ENCODE results near the gene OLFM4. TPM values are rescaled to one million over a fixed set of nuclear protein-coding genes. Genes with fewer than 3 reads are reported as not detected.
A peak's percentile ranks its signal among the peaks of the same experiment; 100 is the strongest.

Gene OLFM4
- total RNA-seq, 2 donors from 2014 or later, result 489 to 1,049 TPM

DNA sequence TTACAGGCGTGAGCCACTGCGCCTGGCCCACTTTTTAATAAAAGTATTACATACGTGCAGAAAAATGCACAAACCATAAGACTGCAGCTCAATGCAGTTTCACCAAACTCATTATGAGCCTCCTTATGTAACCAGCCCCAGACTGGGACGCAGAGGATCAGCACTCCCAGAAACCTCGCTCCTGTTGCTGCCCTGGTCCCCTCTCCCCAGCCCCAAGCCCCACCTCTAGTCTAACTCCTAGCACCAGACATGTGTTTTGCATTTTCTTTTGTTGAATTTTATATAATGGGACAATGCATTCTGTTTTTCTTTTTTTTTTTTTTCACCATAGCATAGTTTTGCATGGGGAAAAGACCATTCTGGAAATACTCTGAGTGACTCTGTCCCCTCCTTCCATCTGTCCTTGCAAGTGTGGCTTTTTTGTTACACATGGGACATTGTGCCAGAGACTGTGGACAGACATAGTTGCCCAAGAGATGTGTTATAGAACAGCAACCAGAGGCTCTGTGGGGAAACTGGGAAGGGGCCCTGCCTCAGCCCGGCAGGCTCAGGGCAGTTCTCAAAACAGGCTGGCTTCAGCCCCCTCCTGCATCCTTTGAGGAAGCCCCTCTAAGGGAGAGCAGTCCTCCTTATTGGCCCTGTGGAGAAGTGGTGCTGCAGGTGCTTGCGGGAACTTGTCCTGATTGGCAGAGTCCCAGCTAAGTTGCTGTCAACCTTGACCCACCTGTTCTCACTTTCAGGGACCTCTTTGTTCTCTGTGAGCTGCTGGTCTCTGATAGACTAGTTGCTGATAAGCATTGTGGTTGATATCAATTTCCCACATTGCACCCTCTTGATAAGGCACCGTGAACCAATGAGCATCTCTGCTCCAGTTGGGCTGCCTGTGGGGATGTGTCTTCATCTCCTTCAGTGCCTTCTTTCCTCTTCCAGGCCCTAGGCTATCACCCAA is 13.8 kb upstream of the OLFM4 start:
- TF ChIP-seq, protein P1, sequence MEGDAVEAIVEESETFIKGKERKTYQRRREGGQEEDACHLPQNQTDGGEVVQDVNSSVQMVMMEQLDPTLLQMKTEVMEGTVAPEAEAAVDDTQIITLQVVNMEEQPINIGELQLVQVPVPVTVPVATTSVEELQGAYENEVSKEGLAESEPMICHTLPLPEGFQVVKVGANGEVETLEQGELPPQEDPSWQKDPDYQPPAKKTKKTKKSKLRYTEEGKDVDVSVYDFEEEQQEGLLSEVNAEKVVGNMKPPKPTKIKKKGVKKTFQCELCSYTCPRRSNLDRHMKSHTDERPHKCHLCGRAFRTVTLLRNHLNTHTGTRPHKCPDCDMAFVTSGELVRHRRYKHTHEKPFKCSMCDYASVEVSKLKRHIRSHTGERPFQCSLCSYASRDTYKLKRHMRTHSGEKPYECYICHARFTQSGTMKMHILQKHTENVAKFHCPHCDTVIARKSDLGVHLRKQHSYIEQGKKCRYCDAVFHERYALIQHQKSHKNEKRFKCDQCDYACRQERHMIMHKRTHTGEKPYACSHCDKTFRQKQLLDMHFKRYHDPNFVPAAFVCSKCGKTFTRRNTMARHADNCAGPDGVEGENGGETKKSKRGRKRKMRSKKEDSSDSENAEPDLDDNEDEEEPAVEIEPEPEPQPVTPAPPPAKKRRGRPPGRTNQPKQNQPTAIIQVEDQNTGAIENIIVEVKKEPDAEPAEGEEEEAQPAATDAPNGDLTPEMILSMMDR (IDR thresholded peaks at IDR 0.05), result no peak
- Histone ChIP-seq H3K36me3 (no peaks in the 10 kb centered on the region), H3K27ac (no peak overlapping the region), H3K4me3 (no peak overlapping the region), H3K9ac (ENCODE audit: low read depth in 2 of 2, low read length in 2 of 2) (no peak overlapping the region), H3K4me1 (no peaks in the 10 kb centered on the region), H3K27me3 (no peaks in the 10 kb centered on the region), H3K9me3 (no peaks in the 10 kb centered on the region)
- DNase-seq, result peak; percentile 55
- intact Hi-C loops (cut with DNase I), result no loop called here

DNA sequence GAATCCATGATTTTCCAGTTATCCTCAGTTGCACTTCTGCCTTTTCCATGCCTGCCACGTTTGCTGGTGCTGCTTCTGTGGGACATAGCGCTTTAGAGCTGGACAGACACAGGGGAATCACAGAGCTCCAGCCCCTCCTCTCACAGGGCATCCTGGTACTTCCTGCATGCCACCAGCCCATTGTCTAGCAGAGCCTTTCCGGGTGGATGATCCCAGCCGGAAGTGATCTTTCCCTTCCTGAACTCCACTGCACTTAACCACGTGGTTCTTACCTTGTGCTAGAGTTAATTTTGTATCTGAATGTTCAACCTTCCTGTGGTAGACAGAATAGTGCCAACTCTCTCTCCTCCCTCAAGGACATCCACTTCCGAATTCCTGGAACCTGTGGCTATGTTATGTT is 12.6 kb upstream of the OLFM4 start:
- no peak for DNase-seq
- Histone ChIP-seq H3K4me3 (no peak overlapping the region), H3K9me3 (no peaks in the 10 kb centered on the region), H3K36me3 (no peaks in the 10 kb centered on the region), H3K9ac (ENCODE audit: low read depth in 2 of 2, low read length in 2 of 2) (no peak overlapping the region), H3K4me1 (no peaks in the 10 kb centered on the region), H3K27ac (no peak overlapping the region), H3K27me3 (no peaks in the 10 kb centered on the region)
- intact Hi-C loops (cut with DNase I), result no loop called here
- TF ChIP-seq, protein P1 (IDR thresholded peaks at IDR 0.05), result no peak

DNA sequence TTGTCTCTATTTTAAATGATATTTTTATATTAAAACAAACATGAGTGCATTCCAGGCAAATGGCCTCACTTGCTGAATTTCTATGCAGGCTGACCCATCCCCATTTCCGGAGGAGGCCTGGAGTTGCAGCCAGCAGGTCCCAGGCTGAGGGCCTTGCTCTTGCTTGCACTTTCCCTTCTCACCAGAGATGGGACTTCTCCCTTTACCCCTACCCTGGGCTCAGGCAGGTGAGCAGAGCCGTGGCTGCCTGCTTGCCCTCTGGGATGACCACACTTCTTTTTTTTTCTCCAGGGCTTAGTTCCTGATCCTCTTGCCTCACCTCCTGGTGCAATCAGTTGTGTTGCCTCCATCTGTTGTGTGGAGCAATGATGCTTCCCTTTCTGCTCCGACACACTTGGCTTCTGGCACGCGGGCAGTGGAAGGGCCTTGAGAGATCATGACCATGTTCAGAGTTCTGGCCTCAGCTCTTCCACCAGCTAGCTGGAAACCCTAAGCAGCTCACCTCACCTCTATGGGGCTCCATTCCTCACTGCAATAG is 11.1 kb upstream of the OLFM4 start:
- no peak for DNase-seq
- H3K4me3 ChIP-seq, result no peak overlapping the region
- no peaks in the 10 kb centered on the region for H3K4me1 ChIP-seq
- TF ChIP-seq, protein P1 (IDR thresholded peaks at IDR 0.05), result no peak
- no peak overlapping the region for H3K9ac ChIP-seq (ENCODE audit: low read depth in 2 of 2, low read length in 2 of 2)
- H3K36me3 ChIP-seq, result no peaks in the 10 kb centered on the region
- H3K9me3 ChIP-seq, result no peaks in the 10 kb centered on the region
- H3K27ac ChIP-seq, result no peak overlapping the region
- intact Hi-C loops (cut with DNase I), result no loop called here
- H3K27me3 ChIP-seq, result no peaks in the 10 kb centered on the region

DNA sequence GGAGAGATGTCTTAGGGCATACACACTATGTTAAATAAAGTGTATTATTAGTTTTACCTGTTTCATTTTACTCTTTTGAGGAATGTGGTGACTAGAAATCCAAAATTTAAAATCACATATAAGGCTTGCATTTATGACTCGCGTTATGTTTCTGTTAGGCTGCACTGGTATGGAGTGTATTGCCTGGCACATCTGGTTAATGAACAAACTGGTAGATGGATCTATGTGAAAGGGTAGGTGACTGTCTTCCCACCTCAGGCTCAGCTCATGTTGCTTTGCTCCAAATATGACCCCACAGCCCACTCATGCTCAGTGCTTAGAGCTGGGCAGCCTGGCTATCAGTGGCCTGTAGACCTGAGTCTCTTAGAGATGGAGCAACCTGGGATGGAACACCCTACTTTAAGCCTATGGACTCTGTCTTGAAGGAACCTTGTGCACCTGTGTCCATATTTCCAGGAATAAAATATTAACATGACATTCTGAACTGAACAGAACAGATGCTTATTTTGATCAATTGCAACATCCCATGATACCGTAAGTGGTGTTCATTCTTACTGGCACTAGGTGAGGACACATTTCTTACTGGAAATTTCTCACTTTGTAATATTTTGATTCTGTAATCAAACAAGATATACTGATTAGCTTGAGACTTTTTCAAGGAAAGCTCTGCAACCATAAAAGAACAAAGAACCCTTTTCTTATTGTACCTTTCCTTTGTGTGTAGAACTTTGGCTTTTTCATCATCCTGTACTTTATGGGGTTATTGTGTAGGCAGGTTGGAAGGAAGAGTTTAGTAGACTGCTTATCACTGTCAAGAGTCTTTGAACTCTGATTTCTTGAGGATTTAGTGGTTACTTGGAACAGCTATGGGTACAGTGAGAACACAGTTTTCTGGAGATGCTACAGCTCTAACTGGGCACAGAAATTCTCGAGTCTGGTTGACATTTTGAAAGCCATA is 9.6 kb upstream of the OLFM4 start:
- H3K36me3 ChIP-seq, result no peaks in the 10 kb centered on the region

More for the DNA sequence above, 9.6 kb upstream of the OLFM4 start:
- Histone ChIP-seq H3K27me3 (no peaks in the 10 kb centered on the region), H3K27ac (peak overlapping the region; percentile 34), H3K4me3 (no peak overlapping the region), H3K9me3 (no peaks in the 10 kb centered on the region), H3K9ac (ENCODE audit: low read depth in 2 of 2, low read length in 2 of 2) (no peak overlapping the region), H3K4me1 (no peaks in the 10 kb centered on the region)
- TF ChIP-seq, protein P1 (IDR thresholded peaks at IDR 0.05), result no peak
- intact Hi-C loops (cut with DNase I), result no loop called here
- DNase-seq, result no peak

All from colonic mucosa (tissue), 4 donors.